Suppressor macrophage (primary cell): ENCODE data around the gene ZNRF2.
"Not testable (repeated sequence)": the region's sequence is repeated elsewhere in the genome, so short reads cannot be mapped to it uniquely, and the experiment has no call there.

Experiments used
- DNase-seq, 4 experiments: peaks; one replicate each; pipeline ENCODE4 v3.0.0-alpha.2; 2020 to 2022

Gene ZNRF2

DNA sequence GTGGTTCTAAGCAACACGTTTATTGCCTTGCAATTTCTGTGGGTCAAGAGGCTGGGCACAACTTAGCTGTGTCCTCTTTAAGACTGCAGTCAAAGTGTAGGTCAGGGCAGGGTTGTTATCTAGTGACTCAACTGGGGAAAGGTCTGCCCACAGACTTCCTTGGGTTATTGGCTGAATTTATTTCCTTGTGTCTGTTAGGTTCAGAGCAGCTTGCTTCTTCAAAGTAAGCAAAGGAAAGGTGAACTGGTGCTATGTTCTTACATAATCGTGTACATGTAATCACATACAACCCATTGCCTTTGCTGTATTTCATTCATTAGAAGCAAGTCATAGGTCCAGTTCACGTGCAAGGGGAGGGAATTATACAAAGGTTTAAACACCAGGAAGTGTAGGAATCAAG lies 5.9 kb downstream of the ZNRF2 start:
- DNase-seq = peak in 3 of 4 experiments; percentile 43 to 57 (median 48)

DNA sequence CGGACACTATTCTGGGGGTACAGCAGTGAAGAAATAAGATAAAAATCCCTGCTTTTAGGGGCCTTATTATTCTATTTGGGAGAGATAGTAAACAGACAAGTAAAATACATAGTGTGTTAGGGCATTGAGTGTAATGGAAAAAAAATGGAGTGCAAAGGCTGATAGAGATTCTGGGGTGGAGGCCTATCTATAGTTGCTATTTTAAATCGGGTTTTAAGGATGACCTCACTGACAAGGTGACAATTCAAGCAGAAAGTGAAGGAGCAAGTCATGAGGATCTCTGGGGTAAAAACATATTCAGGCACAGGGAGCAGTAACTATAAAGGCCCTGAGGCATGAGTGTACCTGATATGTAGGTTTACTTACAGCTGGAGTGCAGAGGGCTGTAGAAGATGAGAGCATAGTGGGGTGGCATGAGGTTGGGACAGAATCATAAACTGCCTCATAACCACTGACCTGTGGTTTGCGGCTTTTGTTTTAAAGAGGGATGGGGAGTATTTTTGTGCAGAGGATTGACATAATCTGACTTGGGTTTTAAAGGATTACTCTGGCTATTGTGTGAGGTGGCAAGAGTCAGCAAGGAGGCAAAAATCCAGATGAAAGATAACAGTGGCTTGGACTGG lies 8.1 kb downstream of the ZNRF2 start:
- not testable (repeated sequence) for DNase-seq

DNA sequence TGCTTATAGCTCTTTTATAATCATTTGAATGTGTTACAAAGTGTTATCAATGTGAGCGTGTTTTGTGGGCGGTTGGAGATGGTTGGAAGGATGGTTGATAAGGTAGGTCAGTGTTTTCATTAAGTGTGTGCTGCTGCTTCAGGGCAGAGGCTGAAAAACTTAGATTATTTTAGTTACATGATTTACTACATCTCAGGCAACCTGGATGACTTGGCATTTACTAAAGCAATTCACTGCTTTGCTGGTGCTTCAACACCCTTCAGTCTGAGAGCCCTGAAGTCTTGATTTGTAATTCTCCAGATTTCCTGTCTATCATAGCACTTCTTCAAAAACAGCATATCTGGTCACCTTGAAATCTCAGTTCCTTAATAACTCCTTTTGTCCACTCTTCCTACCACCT lies 11.9 kb downstream of the ZNRF2 start:
- peak in 1 of 4 experiments; percentile 30 for DNase-seq

DNA sequence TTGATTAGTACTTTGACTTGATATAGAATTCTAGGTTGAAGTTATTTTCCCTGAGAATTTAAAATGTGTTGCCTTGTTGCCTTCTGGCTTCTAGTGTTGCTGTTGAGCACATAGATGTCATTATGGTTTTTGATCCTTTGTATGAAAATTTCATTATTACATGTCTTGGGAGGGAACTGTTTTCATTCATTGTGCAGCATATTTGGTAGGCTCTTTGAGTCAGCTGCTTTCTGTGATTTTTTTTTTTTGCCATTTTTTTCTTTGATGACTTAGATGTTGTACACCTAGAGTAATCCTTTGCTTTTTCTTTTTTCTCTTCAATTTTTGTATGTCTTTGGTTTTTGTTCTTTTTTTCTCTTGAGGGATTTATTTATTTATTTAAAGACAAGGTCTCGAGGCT lies 13.1 kb downstream of the ZNRF2 start:
- not testable (repeated sequence) for DNase-seq

DNA sequence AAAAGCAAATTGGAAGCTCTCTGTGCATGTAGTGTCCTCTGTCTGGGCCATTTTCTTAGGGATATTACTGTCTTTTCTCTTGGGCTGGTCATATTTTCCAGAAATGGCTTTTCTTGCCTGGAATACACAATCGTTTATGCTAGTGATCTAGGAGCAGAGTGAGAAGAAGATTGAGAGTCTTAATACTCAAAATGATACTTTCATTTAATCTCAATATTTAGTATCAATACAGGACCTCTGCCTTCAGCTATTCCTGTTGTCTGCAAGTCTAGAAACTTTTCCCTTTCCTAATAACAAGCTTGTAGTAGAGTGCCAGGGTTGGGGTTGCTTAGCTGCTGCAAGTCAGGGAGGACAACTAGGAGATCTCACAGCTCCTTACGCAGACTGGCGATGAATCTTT lies 14.0 kb downstream of the ZNRF2 start:
- DNase-seq = not testable (repeated sequence)

DNA sequence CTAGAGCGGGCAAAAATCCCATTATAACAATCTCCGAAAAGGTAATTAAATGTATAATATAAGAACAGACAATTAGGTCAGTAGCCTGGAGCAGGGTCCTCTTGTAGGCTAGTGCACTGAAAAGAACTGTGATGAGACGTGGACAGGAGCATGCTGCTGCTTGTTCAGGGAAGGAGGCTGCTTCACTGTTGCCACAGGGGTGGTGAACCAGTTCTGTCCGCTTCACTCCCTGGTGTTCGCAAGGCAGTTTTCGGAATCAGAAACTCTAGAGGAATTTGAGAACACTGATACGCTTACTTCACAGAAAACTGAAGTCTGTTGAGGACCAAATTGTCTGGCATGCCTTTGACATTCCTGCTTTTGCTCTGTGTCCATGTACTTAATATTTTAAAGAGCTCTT lies 17.4 kb downstream of the ZNRF2 start:
- DNase-seq = no peak

DNA sequence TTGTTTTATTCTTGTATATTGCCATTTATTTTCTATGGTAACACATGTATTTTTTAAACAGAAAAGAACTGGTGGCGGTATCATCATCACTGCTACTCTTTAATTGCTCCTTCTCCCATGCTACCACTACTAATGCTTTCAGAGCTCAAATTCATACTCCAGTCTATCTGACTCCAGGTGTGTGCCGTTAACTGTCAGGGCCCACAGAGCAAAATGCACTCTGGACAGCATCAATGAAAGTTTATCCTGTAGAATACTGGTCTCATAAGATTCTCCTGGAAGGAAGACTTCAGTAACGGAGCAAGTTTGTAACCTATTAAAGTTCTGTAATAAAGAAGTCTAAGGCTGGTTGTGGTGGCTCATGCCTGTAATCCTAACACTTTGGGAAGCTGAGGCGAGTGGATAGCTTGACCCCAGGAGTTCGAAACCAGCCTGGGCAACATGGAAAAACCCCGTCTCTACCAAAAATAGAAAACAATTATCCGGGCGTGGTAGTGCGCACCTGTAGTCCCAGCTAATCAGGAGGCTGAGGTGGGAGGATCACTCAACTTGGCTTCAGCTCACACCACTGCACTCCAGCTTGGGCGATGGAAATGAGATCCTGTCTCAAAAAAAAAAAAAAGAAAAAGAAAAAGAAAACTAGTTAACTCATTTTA lies 18.4 kb downstream of the ZNRF2 start:
- DNase-seq = no peak

DNA sequence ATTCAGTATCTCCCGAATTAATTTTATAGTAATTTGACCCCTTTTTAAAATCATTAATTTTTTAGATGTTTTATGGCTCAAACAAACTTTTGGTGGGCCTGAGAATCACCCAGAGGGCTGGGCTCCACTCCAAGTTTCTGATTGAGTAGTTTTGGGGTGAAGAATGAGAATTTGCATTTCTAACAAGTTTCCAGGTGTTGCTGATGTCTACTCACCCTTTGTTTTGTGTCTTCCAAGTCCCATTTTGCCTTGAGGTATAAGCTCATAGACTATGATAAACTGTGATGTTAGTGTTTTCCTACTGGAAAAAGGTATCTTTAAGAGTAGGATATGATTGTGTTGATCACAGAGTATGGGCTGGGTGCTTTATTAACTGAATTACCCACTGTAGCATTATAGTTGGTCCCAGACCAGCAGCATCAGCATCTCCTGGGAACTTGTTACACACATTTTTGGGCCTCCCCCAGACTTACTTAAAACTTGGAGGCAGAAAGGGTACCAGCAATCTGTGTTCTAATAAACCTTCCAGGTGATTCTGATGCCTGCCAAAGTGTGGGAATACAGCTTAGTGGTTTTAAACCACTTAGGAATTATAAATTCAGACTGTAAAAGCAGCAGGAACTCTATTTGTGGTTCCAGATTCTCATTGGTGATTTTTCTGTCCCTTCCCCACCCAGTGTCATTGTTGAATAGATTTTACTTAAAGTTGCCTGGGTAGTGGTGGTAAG lies 19.1 kb downstream of the ZNRF2 start:
- no peak for DNase-seq

DNA sequence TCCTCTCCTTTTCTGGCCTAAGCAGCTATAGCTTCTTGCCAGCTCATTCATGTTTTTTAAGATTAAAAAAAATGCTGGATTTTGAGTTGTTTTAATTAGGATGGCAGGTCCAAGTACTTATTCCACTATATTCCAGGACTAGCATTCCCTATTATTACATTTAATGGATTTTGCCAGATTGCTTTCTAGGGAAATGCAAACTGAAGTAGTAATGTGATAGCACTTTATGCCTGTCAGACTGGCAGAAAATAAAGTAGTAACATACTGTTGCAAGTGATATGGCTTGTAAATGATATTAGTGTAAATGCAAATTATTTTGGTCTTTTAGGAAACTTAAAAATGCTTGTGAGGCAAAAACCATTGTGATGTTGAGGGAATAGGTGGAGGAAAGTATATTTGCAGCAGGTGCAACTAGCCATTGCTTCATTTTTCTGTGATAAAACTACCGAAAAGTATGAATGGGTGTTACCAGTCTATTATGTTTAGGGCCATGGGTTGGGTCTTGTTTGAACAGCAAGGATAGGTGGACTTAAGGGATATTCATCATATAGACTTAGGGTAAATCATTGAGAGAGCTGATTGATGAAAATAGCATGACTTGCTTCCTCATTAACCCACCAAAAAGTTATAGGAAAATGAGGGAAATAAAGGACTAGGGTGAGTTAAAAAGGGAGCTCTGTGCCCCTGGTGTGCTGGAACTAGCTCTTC lies 19.9 kb downstream of the ZNRF2 start:
- DNase-seq = no peak

DNA sequence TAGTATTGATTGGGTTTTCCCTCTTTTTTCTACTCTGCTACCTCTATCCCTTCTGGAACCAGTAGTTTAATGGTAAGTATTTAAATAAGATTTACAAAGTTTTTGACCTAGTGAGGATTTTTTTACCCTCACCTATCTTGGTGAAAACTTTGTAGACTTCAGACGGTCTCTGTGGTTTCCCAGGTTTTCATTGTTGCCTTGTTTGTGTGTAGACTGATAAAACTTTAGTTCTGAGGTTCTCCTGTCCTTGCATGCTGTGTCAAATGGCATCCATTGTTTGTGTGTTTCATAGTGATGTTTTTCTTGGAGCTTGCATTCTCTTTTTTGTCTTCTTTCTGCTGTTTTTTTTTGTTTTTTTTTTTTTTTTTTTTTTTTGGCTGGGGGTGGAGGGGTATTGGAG lies 22.6 kb downstream of the ZNRF2 start:
- DNase-seq = no peak

DNA sequence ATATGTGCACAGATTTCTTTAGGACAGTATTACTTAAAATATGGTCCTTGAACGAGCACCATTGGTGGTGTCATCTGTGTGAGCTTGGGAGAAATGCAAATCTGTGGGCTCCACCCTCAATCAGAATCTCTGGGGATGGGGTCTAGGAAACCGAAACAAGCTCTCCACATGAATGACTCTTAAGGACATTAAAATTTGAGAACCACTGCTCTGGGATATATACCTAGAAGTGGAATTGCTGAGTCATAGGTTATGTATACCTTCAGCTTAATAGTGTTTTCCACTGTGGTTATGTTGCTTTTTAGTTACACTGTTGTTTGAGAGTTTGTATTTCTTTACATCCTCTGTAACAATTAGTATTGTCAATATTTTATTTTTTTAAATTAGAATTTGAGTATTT lies 24.0 kb downstream of the ZNRF2 start:
- DNase-seq = no peak

DNA sequence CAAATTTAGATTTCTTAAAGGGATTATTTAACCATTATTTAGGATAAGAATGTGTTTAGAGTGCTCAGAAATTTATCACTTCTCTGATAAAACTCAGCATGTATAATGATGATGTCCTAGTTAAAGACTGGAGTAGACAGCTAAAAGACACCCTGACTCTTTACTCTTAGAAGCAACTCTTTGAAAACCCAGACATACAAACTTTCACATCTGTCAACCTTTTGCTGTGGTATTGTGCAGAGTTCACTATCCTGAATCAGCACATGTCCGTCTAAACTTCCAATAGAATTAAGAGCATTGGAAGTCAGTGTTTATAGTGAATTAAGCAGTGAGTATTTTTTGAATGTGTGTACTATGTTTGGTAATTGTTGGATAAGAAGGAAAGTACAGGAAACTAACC lies 24.9 kb downstream of the ZNRF2 start:
- DNase-seq = no peak

DNA sequence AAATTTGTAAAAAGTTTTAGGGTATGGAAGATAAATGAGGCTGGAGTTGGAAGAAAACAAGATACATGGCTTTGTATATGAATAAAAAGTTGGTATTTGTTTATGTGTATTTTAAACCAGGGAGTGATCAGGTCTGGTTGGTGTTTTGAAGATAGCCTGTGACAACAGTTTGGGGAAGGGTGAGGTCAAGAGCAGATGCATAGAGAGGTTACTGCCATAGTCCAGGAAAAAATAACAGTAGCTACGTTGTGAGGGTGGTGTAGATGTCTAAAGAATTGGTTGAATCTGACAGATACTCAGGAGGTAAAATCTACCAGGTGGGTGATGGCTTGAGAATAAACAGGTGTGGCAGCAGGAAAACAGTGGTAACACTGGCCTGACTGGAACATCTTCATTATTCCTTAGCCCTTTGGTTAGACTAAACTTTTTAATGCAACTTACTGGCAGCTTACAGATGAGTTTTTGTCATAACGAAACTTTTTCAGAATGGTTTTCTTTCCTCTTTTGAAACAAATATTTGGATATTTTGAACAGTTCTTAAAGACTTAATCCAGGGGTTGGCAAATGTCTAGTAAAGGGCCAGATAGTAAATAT lies 25.5 kb downstream of the ZNRF2 start:
- DNase-seq = no peak

DNA sequence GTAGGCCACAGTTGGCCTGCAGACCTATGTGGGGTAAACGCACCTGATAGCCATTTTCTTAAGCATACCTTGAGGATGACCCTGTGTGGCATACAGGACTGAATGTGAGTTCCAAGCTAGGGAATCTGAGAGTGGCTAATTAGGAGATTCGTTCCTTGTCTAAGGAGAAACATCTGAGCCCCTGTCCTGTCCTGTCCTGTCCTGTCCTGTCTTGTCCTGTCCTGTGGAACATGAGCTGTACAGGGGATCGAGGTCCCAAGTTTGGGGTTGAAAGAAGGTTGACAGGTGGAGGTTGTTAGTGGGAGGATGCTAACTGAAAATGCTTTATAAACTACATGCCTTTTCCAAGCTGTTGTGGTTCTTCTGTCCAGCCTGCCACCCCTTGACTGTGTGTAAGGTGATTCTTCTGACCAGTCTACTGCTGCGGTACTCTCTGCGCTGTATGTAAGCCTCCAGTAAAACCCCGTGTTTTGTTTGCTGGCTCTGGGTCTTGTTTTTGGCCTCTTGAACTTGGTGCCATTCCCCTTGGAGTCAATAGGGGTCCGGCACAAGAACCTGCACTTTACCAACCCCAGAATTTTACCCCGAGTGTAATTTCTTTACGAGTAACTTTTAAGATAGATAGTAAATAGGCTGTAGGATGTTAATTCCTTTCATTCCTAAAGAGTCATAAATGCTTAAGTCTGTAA lies 26.4 kb downstream of the ZNRF2 start:
- no peak for DNase-seq

DNA sequence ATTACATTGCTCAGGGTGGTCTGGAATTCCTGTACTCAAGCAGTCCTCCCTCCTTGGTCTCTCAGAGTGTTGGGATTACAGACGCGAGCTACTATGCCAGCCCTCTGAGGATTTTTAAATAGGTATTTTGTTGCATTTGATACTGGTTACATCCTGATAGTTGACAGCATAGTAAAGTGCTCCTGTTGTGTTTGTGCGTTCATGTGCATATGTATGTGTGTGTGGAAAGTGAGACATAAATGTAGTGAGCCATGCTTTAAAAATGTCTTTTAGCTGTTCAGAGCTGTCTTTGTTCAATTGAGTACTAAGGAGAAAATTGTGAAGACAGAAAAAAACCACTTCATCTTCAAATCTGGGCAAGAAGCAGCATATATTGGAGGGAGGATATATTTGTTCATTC lies 27.8 kb downstream of the ZNRF2 start:
- DNase-seq = no peak

DNA sequence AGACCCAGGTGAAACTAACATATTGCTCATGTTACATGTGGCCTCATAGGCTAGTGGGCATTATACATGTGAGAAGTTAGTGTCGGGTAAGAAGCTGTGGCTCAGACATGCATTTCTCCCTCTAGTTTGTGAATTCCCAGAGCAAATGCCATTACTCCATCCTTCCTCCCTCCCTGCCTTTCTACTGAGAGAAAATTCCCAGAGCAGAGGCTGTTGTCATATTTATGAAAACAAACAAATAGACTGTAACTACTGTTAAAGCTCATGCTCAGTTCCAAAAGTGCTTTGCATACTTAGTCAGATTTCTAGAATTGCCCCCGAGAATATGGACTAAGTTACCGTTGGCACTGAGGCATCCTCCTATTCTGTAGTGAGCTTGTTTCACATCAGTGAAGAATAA lies 29.0 kb downstream of the ZNRF2 start:
- no peak for DNase-seq

DNA sequence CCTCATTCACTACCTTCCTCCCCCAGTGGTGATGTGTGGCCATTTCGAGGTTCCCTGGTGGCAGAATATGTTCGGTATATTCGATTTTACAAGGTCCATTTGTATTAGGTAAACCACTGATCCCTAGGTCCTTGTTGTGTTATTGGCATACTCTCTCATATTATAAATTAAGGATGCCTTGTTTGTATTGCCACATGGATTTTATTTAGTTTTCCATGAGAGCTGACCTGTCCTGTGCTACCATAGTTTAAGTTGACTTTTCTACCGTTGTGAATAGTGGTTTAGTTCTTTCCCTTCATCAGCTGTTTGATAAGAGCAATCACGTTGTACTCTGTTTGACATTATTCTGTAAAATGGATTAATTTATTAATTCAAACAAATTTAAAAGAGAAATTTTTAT lies 29.4 kb downstream of the ZNRF2 start:
- no peak for DNase-seq

DNA sequence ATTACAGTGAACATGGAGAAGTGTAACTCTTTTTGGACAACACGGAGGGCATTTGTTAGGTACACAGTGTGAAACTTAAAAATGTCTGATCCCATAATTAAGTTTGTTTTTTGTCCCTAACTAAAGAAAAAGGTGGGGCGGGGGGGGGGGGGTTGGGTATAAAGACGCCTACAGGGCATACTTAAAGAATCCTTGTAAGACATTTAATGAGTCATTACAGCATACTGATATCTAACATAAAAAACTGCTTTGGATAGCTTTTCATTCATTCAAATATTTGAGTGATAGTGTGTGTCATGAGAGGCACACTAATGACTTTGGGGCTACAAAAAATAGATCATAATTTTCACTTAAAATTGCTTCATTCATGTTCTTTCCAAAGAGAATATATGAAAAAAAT lies 31.2 kb downstream of the ZNRF2 start:
- no peak for DNase-seq

DNA sequence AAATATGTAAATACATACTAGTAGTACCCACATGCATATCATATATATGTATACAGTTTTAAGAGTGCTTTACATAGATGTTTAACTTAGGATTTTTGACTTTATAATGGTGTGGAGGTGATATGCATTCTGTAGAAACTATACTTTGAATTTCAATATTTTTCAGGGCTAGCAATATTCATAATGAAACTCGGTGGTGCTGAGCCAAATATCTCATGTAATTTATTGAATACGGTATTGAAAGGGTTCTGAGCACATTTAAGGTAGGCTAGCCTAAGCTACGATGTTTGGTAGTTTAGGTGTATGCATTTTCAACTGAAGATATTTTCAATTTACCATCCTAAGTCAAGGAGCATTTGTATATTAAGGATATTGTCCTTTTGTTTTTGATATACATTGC lies 36.0 kb downstream of the ZNRF2 start:
- DNase-seq = no peak

DNA sequence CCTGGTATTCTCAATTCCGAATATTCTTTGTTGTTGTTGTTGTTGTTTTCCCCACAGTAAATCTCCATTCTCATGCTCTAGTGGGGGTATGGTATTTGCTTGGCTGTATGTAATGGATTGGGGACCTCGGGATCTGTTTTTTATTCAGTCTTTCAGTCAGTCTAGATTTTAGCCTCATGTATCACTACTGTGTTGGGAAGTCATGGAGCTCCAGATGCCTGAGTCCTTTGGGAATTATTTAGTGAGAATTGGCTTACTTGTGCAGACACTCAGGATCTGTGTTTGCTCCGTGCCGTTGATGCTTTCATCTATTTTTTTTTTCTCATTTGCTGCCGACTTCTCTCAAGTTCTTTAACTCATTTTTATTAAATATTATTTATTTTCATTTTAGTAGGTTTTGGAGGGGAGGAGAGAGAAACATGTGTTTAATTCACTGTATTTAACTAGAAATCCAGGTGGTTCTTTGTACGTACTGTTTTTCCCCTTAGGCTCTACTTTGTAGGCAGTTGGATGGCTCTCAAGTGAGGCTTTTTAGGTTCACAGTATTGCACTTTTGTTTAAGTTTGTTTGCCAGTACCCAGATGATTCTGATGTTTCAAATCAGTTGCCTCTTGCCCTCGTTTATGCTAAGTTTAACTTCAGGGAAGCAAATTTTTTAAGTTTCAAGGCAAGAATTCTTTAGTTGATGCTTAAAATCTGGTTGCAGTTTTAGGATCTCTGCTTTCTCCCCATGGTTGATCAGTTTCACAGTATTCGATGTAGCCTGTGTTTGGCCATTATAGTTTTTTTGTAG lies 36.9 kb downstream of the ZNRF2 start:
- no peak for DNase-seq

DNA sequence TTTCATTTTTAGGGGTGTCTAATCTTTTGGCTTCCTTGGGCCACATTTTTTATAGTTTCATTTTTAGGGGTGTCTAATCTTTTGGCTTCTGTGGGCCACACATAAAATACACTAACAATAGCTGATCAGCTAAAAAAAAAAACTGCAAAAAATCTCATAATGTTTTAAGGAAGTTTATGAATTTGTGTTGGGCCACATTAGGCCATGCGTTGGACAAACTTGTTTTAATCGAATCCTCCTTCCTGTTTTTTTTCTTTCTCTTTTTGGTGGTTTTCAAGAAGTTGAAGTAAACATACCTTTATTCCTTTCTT lies 37.4 kb downstream of the ZNRF2 start:
- DNase-seq = peak; percentile 13 to 67 (median 46)
